ENCODE results near the gene CCDC30.
"Not testable (repeated sequence)": the region's sequence is repeated elsewhere in the genome, so short reads cannot be mapped to it uniquely, and the experiment has no call there.

Gene CCDC30

DNA sequence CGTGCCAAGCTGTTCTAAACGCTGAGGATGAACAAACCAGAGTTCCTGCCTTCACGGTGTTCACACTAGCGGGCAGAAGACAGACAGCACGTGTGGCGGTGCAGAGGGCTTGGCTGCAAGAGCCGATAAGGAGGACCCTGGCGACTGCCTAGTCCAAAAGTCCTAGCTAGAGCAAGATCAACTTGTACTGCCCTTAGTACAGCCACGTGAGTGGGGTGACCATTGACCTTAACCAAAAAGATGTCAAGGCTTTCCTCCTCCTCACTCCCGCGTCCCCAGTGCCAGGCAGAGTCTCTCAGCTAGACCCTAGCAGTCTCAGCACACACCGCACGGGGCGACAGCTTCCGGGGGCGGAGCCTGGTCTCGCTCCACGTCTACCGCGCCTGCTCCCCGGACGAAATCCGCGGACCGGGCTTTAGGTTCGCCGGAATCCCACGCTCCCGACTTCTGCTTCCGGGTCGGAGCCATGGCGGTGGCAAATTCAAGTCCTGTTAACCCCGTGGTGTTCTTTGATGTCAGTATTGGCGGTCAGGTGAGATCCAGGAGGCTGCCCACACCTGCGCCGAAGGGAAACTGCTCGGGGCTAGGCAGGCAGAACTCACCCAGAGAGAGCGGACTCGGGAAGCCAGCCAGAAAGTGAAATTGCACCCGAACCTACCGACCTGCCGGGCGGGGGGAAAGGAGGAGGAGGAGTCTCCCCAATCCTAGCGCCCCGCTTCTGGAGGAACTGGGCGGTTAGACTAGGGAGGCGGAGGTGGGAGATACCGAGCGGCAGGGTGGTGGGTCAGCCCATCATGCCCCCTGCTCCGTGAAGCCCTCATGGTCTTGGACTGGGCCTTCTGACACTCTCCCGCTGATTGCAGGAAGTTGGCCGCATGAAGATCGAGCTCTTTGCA, 195.1 kb downstream of the CCDC30 start, which contains the start of gene PPIH:
Gene PPIH, plus strand, starts transcription at position 443 of the 896 bp plus-strand sequence. Its CDS starts 24 bp downstream, at position 467.
- DNase-seq (ENCODE audit: low spot score): peak; percentile 93

GRCh38 chr1:42658877-42659337, 195.8 kb downstream of the CCDC30 start:
- no peak for DNase-seq (ENCODE audit: low spot score)

- DNase-seq (ENCODE audit: low spot score): peak; percentile 19
These were observed 197.9 kb downstream of the CCDC30 start for GRCh38 chr1:42660907-42661500.

DNA sequence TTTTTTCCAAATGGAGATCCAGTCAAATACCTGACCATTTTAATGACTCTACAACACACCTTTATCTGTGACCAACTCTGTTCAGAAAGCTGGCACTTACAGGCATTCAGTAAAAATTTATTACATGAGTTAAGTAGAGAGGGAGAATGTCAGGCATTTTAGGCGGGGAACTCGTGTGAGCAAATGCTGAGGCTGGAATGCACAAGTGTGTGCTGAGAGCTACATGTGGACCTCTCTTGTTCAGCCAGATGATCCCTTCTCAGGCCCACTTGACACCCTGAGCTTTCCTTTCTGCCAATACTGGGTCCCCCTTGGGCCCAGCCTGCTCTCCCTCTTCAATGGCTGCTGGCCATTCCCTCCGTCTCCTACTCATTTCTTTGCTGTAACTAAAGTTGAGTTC, 206.8 kb downstream of the CCDC30 start:
- DNase-seq (ENCODE audit: low spot score): no peak

- no peak for DNase-seq (ENCODE audit: low spot score)
These were observed 207.3 kb downstream of the CCDC30 start for GRCh38 chr1:42670425-42670824.

GRCh38 chr1:42674214-42674613, 211.1 kb downstream of the CCDC30 start:
- no peak for DNase-seq (ENCODE audit: low spot score)

DNA sequence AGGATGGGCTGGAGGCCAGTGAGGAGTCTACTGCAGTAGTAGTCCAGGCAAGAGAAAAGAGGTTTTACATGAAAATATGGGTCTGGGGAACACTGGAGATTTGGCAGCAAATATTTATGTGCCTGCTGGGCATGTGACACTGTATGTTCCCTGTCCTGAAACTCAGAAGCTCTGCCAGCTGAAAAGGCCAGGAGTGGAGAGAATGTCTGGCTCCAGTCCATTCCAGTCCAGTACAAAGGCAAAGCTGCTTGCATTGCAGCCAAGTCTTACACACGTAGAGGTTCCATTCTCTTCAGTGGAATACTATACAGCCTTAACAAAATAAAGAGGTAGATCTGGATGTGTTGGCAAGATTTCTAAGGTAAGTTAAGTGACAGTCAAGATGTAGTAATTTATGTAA, 211.6 kb downstream of the CCDC30 start:
- no peak for DNase-seq (ENCODE audit: low spot score)

DNA sequence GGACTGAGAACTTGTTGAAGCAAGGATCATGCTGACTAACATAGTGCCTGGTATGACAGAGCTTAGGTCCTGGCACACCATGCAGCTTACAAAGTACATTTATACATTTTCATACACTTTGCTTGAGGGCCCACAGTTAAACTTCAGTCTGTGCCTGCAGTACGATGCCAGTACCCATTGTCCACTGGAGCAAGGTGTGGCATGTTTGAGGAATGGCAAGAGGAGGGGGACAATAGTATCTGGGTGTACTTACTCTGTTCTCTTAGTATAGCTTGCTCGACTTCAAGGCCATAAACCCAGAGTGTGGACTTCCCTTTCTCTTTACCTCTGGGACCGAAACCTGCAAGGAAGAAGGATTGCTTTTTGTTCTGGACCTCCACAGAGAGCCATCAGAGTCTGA, 212.4 kb downstream of the CCDC30 start:
- DNase-seq (ENCODE audit: low spot score): no peak

DNA sequence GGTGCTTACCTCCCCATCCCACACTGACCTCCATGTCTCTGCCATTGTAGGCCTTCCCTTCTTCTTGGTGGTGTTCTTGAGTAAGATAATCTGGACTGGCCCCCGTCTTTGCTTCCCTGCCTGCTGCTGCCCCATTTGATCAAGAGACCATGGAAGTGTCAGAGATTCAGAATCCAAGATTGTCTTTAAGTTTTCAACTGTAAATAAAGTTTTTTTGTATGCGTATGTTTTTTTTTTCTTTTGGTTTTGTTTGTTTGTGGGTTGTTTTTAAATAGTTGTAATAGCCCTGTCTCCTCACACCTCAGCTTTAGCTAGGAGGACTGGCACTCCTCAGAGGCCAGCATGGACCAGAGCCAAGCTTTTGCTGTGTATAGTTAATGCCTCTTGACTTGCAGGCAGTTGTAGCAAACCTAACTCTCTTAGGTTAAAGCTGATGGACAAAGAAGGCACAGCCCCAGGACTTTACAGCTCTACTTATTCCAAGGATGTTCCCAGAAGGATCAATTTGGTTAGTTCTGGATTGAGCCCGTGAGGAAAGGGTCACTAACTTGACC, 213.5 kb downstream of the CCDC30 start:
- no peak for DNase-seq (ENCODE audit: low spot score)

GRCh38 chr1:42679364-42679983, 216.4 kb downstream of the CCDC30 start:
- no peak for DNase-seq (ENCODE audit: low spot score)

- DNase-seq (ENCODE audit: low spot score): no peak
These were observed 217.0 kb downstream of the CCDC30 start for GRCh38 chr1:42680055-42680454.

- peak; percentile 32 for DNase-seq (ENCODE audit: low spot score)
These were observed 218.0 kb downstream of the CCDC30 start for GRCh38 chr1:42680921-42681683.

- DNase-seq (ENCODE audit: low spot score): peak; percentile 99
These were observed 218.8 kb downstream of the CCDC30 start, which contains the start of gene YBX1 for GRCh38 chr1:42681741-42682483. Gene YBX1 (plus strand): TSS chr1:42682418. CDS start chr1:42682566, 148 bp downstream.

- DNase-seq (ENCODE audit: low spot score): not testable (repeated sequence)
These were observed 219.3 kb downstream of the CCDC30 start for GRCh38 chr1:42682484-42682738.

DNA sequence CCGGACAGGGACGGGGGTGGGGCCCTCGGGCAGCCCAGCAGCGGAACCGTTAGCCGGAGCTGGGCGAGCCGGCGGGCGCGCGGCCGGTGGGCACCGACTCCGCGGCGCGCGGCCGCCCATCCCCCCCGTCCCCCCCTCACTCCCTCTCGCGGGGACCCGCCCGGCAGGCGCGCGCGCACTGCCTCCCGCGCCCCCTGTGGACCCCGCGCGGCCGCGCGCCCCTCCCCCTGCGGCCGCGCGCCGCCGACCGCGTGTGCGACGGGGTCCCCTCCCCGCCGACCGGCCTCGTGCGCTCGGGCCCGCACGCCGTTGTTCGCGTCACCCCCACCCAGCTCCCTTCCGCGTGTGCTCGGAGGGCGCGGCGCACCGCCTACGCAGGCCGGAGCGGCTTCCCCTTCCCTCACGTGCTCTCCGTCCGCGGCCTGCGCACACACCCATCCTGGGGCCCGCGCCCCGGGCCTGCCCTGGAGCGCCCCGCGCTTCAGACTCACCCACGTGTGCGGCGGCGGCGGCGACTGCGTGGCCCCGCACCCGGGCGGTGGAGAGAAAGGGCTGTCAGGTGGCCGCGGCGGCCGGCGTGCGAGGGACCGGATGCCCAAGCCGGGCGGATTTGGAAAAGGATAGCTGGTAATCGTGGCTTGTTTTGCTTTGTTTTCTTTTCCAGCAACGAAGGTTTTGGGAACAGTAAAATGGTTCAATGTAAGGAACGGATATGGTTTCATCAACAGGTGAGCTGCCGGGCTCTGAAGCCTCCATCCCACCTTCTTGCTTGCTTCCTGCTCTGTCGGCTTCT, 219.8 kb downstream of the CCDC30 start:
- DNase-seq (ENCODE audit: low spot score): peak; percentile 60

GRCh38 chr1:42684139-42684538, 221.1 kb downstream of the CCDC30 start:
- no peak for DNase-seq (ENCODE audit: low spot score)

- no peak for DNase-seq (ENCODE audit: low spot score)
These were observed 223.3 kb downstream of the CCDC30 start for GRCh38 chr1:42686418-42686817.

DNA sequence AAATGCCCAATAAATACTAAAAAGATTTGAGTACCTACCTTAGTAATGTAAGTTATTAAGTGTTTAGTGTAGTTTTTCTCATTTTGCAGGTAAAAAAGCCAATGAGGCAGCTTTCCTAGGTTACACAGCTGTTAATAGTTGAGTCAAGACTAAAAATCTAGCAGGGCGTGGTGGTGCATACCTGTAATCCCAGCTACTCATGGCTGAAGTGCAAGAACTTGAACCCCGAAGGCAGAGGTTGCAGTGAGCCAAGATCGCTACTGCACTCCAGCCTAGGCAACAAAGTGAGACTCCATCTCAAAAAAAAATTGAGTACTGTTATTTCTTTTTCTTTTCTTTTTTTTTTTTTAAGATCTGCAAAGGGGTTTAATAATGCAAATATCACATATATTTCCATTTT, 226.8 kb downstream of the CCDC30 start:
- no peak for DNase-seq (ENCODE audit: low spot score)

DNA sequence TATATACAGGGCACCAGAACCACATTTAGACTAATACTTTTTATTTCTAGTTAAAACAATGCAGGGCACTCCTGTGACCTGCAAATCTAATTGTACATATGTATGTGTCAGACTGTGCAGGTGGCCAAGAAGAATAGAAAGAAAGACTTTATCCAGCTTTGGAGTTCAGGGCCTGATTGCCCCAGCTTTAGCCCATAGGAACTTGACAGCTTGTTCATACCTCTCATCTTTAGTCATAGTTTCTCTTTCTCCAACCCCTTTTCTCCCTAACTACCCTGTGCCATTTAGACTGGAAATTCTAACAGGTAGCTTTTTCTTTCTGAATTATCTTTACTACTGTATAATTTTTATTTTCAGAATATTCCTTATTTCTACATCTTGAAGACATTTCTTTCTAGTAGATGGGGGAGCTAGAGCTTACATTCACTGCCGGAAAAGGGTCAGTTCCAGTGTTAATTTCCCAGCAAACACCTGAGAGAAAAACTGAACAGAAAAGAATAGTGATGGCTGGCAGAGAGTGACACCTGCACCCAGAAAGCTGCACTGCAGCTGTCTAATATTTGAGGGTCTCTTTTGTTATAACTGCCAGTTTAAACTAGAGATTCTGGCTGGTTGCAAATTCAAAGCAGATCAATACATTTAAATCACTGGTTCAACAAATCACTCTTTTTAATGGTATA, 227.5 kb downstream of the CCDC30 start:
- DNase-seq (ENCODE audit: low spot score): no peak

DNA sequence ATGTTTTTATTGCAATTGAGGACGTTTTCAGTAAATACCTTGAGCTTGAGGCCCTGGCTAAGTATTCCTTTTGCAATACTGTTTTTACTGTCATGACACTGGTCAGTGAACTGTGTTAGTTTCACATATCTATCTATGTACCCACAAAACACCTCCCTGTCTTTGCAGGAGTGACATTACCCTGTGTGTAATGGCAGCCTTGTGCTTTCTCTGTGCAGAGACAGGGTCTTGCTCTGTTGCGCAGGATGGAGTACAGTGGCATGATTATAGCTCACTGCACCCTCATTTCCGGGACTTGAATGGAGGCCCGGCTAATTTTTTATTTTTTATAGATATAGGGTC, 228.0 kb downstream of the CCDC30 start:
- no peak for DNase-seq (ENCODE audit: low spot score)
